Epithelial cell of esophagus (primary cell): ENCODE measurements around the gene GLMN.
A peak's percentile ranks its signal among the peaks of the same experiment; 100 is the strongest.

ENCODE experiments used
- DNase-seq: peaks from one replicate; pipeline ENCODE4 v3.0.0; 2010; ENCODE audit warnings: low read depth
- H3K4me3 ChIP-seq: 2 replicates; pipeline ENCODE4 v1.5.1; 2011; ENCODE audit warnings: mild to moderate bottlenecking, low read length, control low read depth
- TF ChIP-seq, protein P1 (sequence below): IDR thresholded peaks from 2 replicates; pipeline ENCODE4 v1.5.1; 2011; ENCODE audit warnings: low read depth, mild to moderate bottlenecking, low read length, control low read depth, inconsistent platforms; ENCODE audit not compliant: insufficient read depth; ENCODE audit errors: missing control alignments

Gene GLMN, protein sequence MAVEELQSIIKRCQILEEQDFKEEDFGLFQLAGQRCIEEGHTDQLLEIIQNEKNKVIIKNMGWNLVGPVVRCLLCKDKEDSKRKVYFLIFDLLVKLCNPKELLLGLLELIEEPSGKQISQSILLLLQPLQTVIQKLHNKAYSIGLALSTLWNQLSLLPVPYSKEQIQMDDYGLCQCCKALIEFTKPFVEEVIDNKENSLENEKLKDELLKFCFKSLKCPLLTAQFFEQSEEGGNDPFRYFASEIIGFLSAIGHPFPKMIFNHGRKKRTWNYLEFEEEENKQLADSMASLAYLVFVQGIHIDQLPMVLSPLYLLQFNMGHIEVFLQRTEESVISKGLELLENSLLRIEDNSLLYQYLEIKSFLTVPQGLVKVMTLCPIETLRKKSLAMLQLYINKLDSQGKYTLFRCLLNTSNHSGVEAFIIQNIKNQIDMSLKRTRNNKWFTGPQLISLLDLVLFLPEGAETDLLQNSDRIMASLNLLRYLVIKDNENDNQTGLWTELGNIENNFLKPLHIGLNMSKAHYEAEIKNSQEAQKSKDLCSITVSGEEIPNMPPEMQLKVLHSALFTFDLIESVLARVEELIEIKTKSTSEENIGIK

DNA sequence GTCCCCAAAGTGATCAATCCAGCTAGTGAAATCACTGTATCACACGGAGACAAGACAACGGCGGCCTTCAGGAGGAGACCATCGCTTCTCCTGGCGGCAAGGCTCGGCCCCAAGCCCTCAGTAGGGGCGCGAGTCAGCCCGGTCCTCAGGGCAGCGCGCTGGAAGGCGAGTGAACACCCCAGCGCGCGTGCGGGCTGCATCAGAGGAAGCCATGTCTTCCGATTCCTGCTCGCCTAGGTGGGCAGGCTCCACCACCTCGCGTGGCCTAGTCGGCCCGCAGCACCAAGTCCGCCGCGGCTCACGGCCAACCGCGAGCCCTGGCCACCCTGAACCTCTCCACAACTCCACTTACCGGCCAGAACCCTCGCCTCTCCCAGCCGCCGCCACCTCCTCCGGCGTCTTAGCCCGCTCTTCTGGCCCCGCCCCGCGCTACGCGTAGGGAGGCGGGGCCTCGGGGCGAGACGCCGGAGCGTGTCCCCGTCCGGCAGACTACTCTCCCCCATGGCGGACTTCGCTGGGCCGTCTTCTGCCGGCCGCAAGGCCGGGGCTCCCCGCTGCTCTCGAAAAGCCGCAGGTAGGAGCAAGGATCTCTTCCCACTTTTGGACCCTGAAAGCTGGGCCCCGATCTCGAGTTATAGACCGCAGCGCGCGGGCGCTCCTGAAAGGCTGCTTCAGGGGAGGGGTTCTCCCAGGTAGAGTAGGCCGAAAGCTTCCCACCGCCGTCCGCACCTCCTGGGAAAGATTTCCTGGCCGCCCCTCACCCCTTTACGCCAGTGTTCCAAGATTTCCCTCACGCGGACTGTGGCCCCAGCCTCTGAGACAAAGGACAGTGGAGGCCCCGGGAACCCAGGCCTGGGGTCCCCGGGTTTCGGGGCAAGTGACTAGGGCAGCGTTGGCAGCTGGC lies at the start of gene GLMN, which contains the start of gene RPAP2:
TSS of gene GLMN (minus strand) at position 415 of the 904 bp plus-strand sequence. CDS start 988 bp downstream, outside the sequence.
TSS of gene RPAP2 (plus strand) at position 487 of the 904 bp plus-strand sequence. CDS start at position 502, 15 bp downstream.
- peak; percentile 86 for DNase-seq
- H3K4me3 ChIP-seq, result peak within 1 kb of the TSS; percentile 81
- TF ChIP-seq, protein P1, sequence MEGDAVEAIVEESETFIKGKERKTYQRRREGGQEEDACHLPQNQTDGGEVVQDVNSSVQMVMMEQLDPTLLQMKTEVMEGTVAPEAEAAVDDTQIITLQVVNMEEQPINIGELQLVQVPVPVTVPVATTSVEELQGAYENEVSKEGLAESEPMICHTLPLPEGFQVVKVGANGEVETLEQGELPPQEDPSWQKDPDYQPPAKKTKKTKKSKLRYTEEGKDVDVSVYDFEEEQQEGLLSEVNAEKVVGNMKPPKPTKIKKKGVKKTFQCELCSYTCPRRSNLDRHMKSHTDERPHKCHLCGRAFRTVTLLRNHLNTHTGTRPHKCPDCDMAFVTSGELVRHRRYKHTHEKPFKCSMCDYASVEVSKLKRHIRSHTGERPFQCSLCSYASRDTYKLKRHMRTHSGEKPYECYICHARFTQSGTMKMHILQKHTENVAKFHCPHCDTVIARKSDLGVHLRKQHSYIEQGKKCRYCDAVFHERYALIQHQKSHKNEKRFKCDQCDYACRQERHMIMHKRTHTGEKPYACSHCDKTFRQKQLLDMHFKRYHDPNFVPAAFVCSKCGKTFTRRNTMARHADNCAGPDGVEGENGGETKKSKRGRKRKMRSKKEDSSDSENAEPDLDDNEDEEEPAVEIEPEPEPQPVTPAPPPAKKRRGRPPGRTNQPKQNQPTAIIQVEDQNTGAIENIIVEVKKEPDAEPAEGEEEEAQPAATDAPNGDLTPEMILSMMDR, result peak; percentile 0

DNA sequence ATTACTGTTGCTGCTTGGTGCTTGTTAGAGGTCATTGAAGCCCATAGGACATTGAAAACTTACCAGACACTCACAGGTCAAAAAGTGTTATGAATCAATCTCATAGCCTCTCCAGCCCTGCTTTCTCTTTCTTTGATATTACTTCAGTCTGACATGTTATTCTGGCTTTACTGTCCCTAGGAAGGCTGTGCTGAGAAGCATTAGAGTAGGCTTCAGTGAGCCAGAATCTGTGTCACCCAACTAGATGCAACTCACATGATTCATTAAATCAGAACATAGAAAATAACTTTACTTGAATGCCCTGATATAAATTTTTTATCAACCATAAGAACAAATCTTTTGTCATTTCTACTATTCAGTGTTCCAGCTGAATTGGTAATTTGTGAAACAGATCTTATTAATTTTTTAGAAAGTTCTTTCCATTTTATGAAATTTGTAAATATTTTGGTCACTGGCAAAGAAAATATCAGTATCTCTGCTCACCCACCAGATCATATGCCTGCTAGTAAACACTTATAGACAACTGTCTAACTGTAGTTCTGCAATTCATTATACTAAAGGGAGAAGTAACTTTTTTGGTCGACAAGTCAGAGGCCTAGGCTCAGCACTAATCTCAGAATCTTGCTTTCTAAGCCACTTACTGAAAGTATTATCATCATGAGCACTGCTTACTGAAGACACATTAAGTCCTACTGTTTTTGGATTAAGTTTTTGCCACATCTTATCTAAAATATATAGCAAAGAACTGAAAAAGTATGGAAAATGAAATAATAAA lies 48.3 kb upstream of the GLMN start:
- TF ChIP-seq, protein P1, result no peak
- no peak for DNase-seq
- no peak overlapping the region for H3K4me3 ChIP-seq

DNA sequence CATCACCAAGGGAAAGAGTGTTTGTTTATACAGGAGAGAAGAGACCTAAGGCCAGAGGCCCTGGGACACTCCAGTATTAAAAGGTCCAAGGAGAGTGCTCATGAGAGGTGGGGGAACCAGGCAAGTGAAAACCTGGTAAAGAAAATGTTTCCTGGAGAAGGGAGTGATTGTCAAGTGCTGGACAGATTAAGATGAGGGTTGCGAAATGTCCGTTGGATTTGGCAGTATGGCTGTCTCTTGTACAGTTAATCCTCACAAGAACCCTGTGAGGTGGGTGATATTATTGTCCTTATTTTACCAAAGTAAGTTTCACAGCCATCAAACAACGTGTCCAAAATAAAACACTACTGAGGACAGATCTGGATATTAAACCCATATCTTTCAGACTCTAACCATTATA lies 44.3 kb upstream of the GLMN start:
- no peak for DNase-seq
- TF ChIP-seq, protein P1, result no peak
- no peak overlapping the region for H3K4me3 ChIP-seq

DNA sequence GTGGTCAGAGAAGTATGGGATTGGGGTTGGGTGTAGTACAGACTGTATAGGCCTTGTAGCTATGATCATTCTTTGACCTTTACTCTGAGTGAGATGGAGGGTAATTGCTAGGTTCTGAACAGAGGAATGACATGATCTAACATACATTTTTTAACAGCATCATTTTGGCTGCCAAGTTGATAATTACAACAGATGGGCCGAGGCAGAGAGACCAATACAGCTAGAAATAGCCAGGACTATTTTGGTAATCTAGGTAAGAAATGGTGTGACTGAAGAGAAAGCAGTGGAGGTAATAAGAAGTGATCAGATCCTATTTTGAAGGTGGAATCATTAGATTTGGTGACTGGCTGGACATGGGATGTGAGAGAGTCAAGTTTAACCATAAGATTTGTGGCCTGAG lies 43.6 kb upstream of the GLMN start:
- TF ChIP-seq, protein P1, result no peak
- DNase-seq, result no peak
- no peak overlapping the region for H3K4me3 ChIP-seq

DNA sequence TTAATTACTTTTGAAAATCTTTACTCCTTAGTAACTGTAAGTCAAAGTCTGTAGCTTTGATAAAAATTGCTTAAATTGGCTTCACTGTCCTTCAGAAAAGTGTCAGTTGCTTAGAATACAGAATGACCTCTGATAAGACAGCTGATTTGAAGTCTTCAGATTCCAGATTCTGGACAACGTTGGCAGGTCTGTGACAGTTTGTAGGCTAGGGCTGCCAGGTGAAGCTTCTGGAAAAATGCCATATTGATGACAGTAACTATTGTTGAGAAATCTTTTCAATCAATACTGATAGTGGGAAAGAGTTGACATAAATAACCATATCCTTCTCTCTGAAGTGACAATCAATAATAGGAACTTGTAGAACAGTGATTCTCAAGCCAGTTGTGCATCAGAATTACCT lies 41.4 kb upstream of the GLMN start:
- DNase-seq, result no peak
- TF ChIP-seq, protein P1, result no peak
- H3K4me3 ChIP-seq, result no peak overlapping the region

DNA sequence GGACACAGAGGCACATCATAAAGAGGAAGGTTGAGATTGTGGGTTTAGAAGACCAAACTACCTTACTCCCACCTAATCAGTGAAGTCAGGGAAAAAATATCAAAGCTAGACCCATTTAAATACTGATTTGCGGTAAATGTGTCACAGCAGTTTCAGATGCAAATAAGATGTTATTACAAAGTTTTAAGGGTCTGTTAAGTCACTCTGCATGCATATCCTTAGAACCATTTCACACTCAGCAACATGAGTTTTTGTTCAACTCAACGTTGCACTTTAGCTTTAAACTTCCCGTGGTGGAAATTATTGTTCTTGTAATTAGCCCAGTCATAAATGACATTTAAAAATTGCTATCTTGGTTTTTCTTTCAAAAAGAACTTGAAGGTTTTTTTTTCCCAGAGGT lies 34.9 kb upstream of the GLMN start:
- TF ChIP-seq, protein P1, result no peak
- no peak for DNase-seq
- H3K4me3 ChIP-seq, result no peak overlapping the region
